GM12864 (cell line): ENCODE measurements around the gene SLC8B1.

Source experiments
- DNase-seq: peaks from one replicate; pipeline ENCODE4 v3.0.0-alpha.2; 2011; ENCODE audit warnings: low read depth
- H3K4me3 ChIP-seq: 2 replicates; pipeline ENCODE4 v1.5.1; 2011; ENCODE audit warnings: mild to moderate bottlenecking, low read depth, low read length, control low read depth
- TF ChIP-seq, protein P1 (sequence below): IDR thresholded peaks from 2 replicates; pipeline ENCODE4 v1.5.1; 2011; ENCODE audit warnings: low read depth, mild to moderate bottlenecking, moderate library complexity, low read length, control low read depth, inconsistent platforms; ENCODE audit errors: missing control alignments

The SLC8B1 gene

DNA sequence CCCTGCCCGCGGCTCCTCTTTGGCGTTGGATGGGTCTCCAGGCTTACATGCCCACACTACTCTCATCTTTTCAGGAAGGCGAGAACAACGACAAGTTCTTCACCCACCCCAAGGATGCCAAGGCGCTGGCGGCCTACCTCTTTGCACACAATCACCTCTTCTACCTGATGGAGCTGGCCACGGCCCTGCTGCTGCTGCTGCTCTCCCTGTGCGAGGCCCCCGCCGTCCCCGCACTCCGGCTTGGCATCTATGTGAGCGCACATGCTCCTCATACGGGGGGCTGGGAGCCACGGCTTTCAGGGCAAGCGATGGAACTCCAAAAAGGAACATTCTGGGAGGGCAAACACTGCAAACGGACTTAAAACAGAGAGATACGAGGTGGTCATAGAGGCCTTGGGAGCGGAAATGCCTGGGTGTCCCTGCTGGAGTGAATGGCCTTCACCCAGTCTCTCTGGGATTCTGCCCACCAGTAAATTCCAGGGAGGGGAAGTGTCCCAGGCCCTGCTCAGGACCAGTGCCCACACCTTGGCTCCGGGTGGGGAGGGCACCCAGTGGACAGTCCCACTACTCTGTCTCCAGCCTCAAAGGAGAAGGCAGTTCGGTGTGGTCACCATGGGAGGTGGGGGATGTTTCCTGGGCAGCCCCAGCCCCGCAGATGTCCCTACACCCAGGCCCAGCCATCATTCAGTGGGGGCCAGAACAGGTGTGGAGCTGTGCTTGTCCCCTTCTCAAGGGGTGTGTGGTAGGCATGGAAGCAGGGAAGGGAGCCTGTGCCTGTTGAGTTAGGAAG is 68.6 kb downstream of the SLC8B1 start:
- no peak for DNase-seq
- TF ChIP-seq, protein P1, sequence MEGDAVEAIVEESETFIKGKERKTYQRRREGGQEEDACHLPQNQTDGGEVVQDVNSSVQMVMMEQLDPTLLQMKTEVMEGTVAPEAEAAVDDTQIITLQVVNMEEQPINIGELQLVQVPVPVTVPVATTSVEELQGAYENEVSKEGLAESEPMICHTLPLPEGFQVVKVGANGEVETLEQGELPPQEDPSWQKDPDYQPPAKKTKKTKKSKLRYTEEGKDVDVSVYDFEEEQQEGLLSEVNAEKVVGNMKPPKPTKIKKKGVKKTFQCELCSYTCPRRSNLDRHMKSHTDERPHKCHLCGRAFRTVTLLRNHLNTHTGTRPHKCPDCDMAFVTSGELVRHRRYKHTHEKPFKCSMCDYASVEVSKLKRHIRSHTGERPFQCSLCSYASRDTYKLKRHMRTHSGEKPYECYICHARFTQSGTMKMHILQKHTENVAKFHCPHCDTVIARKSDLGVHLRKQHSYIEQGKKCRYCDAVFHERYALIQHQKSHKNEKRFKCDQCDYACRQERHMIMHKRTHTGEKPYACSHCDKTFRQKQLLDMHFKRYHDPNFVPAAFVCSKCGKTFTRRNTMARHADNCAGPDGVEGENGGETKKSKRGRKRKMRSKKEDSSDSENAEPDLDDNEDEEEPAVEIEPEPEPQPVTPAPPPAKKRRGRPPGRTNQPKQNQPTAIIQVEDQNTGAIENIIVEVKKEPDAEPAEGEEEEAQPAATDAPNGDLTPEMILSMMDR = no peak
- H3K4me3 ChIP-seq = no peak overlapping the region

DNA sequence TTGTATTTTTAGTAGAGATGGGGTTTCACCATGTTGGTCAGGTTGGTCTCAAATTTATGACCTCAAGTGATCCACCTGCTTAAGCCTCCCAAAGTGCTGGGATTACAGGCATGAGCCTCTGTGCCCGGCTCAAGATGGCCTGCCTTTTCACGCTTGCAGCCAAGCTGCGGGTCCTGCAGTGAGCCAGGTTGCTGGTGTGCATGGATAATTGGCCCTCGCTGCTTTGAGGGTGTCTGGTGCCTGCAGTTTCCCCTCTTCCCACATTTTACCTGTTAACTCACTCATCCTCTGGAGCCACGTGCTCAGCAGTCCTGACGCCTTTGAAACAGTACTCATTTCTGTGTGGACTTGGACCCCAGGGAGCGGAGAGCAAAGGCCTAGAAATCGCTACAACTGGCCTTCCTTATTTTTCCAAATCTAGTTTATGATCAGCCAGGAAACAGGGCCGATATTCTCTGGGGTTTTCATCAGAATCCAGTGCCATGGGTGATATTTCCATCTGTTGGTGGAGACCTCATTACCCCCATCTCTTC is 71.4 kb downstream of the SLC8B1 start:
- H3K4me3 ChIP-seq = no peak overlapping the region
- TF ChIP-seq, protein P1 = no peak
- DNase-seq = no peak

DNA sequence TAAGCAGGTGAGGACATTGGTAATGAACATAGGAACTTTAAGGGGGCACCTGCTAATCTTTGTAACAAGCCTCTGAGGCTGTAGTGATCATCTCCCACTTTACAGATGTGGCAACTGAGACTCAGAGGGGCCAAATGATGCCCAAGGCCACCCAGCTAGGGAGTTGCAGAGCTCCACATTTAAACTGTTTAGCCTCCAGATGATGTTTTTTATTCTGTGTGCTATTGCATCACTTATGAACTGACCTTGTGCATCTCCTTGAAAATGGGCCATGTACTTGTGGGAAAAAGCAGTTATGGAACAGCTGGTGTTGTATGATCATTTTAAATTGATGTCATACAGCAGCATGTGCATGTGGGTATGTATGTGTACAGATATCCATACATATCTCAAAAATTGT is 72.2 kb downstream of the SLC8B1 start:
- no peak overlapping the region for H3K4me3 ChIP-seq
- TF ChIP-seq, protein P1 = no peak

GRCh38 chr12:113261847-113262470 is 73.0 kb downstream of the SLC8B1 start:
- no peak overlapping the region for H3K4me3 ChIP-seq
- TF ChIP-seq, protein P1 = no peak
- DNase-seq = no peak

More for the DNA sequence above, 72.2 kb downstream of the SLC8B1 start:
- DNase-seq = no peak

DNA sequence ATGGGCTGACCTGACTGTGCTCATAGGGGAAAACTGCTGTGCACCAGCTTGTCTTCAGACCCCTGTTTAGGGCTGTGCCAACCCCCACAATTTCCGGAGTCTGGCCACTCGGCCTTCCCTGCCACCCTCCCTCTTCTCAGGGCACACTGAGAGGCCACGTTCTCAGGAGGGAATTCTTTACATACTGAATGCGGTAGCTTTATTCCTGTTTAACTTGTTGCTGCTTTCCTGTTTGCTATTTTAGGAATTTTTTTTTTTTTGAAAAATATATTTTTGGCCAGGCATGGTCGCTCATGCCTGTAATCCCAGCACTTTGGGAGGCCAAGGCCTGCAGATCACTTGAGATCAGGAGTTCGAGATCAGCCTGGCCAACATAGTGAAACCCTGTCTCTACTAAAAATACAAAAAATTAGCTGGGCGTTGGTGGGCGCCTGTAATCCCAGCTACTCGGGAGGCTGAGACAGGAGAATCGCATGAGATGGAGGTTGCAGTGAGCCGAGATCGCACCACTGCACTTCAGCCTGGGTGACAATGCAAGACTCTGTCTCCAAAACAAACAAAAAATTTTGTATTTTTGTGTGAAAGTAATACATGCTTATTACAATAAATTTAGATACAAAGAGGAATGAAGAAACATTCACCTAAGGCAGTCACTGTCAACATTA is 74.1 kb downstream of the SLC8B1 start:
- DNase-seq = no peak
- TF ChIP-seq, protein P1 = no peak
- no peak overlapping the region for H3K4me3 ChIP-seq

DNA sequence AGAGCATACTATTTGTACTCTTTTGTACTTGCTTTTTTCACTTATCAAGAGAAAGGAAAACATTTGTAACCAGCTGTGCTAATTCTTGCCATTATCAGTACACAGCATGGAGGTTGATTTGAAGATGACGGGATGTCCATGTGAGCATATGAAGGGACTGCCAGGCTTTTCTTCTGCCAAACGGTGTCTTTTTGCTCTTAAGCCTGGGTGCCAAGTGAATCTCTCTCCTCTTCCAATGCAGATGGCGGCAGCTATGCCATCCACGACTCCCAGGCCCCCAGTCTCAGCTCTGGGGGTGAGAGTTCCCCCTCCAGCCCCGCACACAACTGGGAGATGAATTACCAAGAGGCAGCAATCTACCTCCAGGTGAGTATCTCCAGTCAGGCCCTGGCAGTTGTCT is 74.8 kb downstream of the SLC8B1 start:
- H3K4me3 ChIP-seq = no peak overlapping the region
- no peak for DNase-seq
- TF ChIP-seq, protein P1 = no peak
